ENCODE results near the gene PCDHA5.
"Not testable (repeated sequence)": the region's sequence is repeated elsewhere in the genome, so short reads cannot be mapped to it uniquely, and the experiment has no call there.

The PCDHA5 gene

DNA sequence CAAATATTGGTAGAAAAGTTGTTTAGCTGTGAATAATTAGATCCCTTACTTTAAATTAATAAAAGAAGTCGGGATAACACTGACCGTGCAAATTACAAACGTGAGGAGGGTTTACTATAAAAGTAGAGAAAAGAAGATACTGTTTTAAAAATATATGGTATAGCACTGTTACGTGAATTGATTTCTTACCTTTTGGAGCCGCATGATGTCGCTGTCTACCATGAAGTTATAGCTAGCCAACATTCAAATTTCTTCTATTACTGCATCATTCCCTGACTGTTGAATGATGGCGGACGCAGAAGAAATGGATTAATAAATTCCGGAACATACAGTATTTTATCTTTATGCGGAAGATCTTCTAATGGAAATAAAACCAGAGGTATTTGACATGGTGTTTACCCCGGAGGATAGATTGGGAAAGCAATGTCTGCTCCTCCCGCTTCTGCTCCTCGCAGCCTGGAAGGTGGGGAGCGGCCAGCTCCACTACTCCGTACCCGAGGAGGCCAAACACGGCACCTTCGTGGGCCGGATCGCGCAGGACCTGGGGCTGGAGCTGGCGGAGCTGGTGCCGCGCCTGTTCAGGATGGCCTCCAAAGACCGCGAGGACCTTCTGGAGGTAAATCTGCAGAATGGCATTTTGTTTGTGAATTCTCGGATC, 6.4 kb downstream of the PCDHA5 start, which contains the start of gene PCDHA6:
Gene PCDHA6, plus strand, starts transcription at position 257 of the 658 bp plus-strand sequence. Its CDS starts 132 bp downstream, at position 389.
- no peak for DNase-seq

DNA sequence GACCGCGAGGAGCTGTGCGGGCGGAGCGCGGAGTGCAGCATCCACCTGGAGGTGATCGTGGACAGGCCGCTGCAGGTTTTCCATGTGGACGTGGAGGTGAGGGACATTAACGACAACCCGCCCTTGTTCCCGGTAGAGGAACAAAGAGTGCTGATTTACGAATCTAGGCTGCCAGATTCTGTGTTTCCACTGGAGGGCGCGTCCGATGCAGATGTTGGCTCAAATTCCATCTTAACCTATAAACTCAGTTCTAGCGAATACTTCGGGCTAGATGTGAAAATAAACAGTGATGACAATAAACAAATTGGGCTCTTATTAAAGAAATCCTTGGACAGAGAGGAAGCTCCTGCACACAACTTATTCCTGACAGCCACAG, 6.9 kb downstream of the PCDHA5 start:
- DNase-seq = no peak

DNA sequence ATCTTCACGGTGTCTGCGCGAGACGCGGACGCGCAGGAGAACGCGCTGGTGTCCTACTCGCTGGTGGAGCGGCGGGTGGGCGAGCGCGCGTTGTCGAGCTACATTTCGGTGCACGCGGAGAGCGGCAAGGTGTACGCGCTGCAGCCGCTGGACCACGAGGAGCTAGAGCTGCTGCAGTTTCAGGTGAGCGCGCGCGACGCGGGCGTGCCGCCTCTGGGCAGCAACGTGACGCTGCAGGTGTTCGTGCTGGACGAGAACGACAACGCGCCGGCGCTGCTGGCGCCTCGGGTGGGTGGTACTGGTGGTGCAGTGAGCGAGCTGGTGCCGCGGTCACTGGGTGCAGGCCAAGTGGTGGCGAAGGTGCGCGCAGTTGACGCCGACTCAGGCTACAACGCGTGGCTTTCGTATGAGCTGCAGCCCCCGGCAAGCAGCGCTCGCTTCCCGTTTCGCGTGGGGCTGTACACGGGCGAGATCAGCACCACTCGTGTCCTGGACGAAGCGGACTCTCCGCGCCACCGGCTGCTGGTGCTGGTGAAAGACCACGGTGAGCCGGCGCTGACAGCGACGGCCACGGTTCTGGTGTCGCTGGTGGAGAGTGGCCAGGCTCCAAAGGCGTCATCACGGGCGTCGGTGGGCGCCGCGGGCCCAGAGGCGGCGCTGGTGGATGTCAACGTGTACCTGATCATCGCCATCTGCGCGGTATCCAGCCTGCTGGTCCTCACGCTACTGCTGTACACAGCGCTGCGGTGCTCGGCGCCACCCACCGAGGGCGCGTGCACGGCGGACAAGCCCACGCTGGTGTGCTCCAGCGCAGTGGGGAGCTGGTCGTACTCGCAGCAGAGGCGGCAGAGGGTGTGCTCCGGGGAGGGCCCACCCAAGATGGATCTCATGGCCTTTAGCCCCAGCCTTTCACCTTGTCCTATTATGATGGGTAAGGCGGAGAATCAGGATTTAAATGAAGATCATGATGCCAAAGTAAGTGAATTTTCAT, 8.4 kb downstream of the PCDHA5 start:
- DNase-seq = not testable (repeated sequence)

DNA sequence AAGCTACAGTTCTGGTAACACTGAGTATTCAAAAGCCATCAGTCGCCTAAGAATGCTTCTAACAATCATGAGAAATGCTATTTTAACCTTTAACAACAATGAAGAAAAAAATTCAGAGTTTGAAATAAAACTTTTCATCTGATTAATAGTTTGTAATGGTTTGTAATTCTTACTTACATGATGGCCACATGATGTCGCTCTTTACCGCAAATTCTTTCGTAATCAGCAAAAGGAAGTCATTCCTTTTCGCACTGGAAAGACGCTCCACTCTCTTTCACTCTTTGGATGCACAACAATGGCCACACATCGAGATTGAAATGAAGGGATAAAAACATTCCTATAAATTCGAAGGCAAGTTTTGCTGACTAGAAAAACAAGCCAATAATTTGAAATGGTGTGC, 12.6 kb downstream of the PCDHA5 start, which contains the start of gene PCDHA7:
Gene PCDHA7, plus strand, starts transcription at position 277 of the 400 bp plus-strand sequence. Its CDS starts 115 bp downstream, at position 392.
- DNase-seq = no peak

DNA sequence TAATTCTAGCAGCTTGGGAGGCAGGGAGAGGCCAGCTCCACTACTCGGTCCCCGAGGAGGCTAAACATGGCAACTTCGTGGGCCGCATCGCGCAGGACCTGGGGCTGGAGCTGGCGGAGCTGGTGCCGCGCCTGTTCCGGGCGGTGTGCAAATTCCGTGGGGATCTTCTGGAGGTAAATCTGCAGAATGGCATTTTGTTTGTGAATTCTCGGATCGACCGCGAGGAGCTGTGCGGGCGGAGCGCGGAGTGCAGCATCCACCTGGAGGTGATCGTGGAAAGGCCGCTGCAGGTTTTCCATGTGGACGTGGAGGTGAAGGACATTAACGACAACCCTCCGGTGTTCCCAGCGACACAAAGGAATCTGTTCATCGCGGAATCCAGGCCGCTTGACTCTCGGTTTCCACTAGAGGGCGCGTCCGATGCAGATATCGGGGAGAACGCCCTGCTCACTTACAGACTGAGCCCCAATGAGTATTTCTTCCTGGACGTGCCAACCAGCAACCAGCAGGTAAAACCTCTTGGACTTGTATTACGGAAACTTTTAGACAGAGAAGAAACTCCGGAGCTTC, 13.1 kb downstream of the PCDHA5 start:
- not testable (repeated sequence) for DNase-seq

DNA sequence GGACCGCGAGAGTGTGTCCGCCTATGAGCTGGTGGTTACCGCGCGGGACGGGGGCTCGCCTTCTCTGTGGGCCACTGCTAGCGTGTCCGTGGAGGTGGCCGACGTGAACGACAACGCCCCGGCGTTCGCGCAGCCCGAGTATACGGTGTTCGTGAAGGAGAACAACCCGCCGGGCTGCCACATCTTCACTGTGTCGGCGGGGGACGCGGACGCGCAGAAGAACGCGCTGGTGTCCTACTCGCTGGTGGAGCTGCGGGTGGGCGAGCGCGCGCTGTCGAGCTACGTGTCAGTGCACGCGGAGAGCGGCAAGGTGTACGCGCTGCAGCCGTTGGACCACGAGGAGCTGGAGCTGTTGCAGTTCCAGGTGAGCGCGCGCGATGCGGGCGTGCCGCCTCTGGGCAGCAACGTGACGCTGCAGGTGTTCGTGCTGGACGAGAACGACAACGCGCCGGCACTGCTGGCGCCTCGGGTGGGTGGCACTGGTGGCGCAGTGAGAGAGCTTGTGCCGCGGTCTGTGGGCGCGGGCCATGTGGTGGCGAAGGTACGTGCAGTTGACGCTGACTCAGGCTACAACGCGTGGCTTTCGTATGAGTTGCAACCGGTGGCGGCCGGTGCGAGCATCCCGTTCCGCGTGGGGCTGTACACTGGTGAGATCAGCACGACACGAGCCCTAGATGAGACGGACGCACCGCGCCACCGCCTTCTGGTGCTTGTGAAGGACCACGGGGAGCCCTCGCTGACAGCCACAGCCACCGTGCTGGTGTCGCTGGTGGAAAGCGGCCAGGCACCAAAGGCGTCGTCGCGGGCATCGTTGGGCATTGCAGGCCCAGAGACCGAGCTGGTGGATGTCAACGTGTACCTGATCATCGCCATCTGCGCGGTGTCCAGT, 14.5 kb downstream of the PCDHA5 start:
- DNase-seq = no peak

DNA sequence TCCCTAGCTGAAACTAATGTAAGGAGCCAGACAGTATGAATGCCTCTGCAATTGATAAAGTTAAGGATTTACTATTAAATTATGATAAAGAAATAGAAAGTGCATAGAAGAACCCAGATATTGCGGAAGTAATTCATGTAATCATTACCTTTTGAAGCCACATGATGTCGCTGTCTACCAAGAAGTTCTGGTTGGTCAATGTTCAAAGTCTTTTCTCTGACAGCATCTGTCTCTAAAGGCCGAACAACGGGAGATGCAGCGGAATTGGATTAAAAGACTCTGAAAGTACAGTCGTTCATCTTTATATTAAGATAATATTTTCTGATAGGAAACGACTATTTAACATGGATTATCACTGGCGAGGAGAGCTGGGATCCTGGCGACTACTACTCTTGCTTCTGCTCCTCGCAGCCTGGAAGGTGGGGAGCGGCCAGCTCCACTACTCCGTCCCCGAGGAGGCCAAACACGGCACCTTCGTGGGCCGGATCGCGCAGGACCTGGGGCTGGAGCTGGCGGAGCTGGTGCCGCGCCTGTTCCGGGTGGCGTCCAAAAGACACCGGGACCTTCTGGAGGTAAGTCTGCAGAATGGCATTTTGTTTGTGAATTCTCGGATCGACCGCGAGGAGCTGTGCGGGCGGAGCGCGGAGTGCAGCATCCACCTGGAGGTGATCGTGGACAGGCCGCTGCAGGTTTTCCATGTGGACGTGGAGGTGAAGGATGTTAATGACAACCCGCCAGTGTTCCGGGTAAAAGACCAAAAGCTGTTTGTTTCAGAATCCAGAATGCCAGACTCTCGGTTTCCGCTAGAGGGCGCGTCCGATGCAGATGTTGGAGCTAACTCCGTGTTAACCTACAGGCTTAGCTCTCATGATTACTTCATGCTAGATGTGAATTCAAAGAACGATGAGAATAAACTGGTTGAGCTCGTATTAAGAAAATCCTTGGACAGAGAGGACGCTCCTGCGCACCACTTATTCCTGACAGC, 19.9 kb downstream of the PCDHA5 start, which contains the start of gene PCDHA8:
Gene PCDHA8, plus strand, starts transcription at position 210 of the 985 bp plus-strand sequence. Its CDS starts 135 bp downstream, at position 345.
- no peak for DNase-seq

DNA sequence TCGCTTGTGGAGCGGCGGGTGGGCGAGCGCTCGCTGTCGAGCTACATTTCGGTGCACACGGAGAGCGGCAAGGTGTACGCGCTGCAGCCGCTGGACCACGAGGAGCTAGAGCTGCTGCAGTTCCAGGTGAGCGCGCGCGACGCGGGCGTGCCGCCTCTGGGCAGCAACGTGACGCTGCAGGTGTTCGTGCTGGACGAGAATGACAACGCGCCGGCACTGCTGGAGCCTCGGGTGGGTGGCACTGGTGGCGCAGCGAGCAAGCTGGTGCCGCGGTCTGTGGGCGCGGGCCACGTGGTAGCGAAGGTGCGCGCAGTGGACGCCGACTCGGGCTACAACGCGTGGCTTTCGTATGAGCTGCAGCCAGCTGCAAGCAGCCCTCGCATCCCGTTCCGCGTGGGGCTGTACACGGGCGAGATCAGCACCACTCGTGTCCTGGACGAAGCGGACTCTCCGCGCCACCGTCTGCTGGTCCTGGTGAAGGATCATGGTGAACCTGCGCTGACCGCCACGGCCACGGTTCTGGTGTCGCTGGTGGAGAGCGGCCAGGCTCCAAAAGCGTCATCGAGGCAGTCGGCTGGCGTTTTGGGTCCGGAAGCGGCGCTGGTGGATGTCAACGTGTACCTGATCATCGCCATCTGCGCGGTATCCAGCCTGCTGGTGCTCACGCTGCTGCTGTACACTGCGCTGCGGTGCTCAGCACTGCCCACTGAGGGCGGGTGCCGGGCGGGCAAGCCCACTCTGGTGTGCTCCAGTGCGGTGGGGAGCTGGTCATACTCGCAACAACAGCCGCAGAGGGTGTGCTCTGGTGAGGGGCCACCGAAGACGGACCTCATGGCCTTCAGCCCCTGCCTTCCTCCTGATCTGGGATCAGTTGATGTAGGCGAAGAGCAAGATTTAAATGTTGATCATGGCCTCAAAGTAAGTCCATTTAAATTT, 21.7 kb downstream of the PCDHA5 start:
- no peak for DNase-seq

DNA sequence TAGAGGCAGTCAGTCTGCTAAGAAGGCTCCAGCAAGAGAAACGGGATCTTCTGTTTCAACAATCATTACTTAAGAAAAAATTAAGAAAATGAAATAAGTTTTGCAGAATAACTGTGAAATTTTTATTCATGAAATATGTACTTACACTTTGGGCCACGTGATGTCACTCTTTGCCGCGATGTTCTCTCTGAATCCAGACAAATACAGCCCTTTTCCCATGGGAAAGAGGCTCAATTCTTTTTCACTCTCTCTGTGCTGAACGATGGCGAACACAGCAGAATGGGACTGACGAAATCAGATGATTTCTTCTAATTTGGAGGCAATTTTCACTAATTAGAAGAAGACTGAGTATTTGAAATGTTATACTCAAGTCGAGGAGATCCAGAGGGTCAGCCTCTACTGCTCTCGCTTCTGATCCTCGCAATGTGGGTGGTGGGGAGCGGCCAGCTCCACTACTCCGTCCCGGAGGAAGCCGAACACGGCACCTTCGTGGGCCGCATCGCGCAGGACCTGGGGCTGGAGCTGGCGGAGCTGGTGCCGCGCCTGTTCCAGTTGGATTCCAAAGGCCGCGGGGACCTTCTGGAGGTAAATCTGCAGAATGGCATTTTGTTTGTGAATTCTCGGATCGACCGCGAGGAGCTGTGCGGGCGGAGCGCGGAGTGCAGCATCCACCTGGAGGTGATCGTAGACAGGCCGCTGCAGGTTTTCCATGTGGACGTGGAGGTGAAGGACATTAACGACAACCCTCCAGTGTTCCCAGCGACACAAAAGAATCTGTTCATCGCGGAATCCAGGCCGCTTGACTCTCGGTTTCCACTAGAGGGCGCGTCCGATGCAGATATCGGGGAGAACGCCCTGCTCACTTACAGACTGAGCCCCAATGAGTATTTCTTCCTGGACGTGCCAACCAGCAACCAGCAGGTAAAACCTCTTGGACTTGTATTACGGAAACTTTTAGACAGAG, 27.0 kb downstream of the PCDHA5 start, which contains the start of gene PCDHA9:
Gene PCDHA9, plus strand, starts transcription at position 244 of the 964 bp plus-strand sequence. Its CDS starts 114 bp downstream, at position 358.
- DNase-seq = not testable (repeated sequence)

DNA sequence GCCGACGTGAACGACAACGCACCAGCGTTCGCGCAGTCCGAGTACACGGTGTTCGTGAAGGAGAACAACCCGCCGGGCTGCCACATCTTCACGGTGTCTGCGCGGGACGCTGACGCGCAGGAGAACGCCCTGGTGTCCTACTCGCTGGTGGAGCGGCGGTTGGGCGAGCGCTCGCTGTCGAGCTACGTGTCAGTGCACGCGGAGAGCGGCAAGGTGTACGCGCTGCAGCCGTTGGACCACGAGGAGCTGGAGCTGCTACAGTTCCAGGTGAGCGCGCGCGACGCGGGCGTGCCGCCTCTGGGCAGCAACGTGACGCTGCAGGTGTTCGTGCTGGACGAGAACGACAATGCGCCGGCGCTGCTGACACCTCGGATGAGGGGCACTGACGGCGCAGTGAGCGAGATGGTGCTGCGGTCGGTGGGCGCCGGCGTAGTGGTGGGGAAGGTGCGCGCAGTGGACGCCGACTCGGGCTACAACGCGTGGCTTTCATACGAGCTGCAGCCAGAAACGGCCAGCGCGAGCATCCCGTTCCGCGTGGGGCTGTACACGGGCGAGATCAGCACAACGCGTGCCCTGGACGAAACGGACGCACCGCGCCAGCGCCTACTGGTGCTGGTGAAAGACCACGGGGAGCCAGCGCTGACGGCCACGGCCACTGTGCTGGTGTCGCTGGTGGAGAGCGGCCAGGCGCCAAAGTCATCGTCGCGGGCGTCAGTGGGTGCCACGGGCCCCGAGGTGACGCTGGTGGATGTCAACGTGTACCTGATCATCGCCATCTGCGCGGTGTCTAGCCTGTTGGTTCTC, 28.6 kb downstream of the PCDHA5 start:
- DNase-seq = not testable (repeated sequence)

DNA sequence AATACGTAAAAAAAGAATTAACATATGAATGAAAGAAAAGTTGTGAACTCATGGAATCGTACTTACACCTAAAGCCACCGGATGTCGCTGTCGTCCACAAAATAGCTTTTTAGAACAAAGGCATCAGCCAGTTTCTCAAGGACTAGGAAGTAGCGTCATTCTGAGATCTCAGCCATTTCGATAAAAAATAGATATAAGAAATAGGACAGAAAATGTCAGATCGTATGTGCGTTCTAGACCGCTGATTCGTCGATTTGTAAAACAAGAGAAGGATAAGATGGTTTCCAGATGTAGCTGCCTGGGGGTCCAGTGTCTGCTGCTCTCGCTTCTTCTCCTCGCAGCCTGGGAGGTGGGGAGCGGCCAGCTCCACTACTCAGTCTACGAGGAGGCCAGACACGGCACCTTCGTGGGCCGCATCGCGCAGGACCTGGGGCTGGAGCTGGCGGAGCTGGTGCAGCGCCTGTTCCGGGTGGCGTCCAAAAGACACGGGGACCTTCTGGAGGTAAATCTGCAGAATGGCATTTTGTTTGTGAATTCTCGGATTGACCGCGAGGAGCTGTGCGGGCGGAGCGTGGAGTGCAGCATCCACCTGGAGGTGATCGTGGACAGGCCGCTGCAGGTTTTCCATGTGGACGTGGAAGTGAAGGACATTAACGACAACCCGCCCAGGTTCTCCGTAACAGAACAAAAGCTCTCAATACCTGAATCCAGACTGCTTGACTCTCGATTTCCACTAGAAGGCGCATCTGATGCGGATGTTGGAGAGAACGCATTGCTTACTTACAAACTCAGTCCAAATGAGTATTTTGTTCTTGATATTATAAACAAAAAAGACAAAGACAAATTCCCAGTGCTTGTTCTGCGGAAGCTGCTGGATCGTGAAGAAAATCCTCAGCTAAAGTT, 34.6 kb downstream of the PCDHA5 start, which contains the start of gene PCDHA10:
Gene PCDHA10, plus strand, starts transcription at position 126 of the 903 bp plus-strand sequence. Its CDS starts 152 bp downstream, at position 278.
- DNase-seq = no peak

DNA sequence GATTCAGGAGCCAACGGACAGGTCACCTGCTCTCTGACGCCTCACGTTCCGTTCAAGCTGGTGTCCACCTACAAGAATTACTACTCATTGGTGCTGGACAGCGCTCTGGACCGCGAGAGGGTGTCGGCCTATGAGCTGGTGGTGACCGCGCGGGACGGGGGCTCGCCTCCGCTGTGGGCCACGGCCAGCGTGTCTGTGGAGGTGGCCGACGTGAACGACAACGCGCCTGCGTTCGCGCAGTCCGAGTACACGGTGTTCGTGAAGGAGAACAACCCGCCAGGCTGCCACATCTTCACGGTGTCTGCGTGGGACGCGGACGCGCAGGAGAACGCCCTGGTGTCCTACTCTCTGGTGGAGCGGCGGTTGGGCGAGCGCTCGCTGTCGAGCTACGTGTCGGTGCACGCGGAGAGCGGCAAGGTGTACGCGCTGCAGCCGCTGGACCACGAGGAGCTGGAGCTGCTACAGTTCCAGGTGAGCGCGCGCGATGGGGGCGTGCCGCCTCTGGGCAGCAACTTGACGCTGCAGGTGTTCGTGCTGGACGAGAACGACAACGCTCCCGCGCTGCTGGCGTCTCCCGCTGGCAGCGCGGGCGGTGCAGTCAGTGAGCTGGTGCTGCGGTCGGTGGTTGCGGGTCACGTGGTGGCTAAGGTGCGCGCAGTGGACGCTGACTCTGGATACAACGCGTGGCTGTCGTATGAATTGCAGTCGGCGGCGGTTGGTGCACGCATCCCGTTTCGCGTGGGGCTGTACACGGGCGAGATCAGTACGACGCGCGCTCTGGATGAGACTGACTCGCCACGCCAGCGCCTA, 36.0 kb downstream of the PCDHA5 start:
- no peak for DNase-seq

DNA sequence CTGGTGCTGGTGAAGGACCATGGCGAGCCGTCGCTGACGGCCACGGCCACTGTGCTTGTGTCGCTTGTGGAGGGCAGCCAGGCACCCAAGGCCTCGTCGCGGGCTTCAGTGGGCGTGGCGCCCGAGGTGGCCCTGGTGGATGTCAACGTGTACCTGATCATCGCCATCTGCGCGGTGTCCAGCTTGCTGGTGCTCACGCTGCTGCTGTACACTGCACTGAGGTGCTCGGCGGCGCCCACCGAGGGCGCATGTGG, 36.5 kb downstream of the PCDHA5 start:
- no peak for DNase-seq

DNA sequence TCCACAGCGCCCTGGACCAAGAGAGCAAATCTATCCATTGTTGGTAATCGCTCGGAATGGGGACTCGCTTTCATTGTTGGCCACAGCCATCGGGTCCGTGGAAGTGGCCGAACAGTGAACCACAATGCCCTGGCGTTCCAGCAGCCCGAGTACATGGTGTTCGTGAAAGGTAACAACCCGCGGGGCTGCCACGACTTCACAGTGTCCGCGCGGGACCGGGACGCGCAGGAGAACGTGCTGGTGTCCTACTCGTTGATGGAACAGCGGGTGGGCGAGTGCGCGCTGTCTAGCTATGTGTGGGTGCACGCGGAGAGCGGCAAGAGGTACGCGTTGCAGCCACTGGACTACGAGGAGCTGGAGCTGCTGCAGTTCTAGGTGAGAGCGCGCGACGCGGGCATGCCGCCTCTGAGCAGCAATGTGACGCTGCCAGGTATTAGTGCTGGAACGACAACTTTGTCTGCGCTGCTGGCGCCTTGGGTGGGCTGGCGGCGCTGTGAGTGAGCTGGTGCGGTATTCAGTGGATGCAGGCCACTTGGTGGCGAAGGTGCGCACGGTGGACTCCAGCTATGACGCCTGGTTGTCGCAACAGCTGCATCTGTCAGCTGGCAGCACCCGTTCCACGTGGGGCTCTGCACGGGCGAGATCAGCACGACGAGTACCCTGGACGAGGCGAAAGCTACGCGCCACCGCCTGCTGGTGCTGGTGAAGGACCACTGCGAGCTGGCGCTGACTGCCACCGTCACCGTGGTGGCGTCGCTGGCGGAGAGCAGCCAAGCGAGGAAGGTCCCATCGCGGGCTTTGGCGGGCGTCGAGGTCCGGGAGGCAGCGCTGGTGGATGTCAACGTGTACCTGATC, 41.3 kb downstream of the PCDHA5 start:
- no peak for DNase-seq

All from NCI-H146 (cell line).